ENCODE measurements around the gene PMFBP1.

Gene PMFBP1

DNA sequence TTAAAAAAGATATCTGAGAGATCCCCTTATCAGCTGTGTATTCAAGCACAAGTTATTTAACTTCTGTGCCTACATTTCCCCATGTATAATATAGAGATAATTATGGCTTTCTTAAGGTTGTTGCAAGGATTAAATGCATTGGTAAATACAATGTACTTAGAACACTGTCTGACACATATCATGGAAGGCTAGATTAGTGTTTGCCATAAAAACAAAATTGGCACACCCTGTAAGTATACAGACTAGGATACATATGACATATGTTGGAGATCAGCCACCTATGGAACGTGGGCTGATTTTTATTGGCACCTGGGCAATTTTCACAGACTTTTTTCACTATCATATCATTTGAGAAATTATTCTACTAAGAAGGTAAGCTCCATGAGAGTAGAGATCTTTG lies 2.2 kb downstream of the PMFBP1 start:
- DNase-seq = no peak
- TF ChIP-seq GATA1 (IDR thresholded peaks at IDR 0.05; ENCODE audit: low read depth, low read length) (no peak), POLR2A (IDR thresholded peaks at IDR 0.05; ENCODE audit: low read length) (no peak)

DNA sequence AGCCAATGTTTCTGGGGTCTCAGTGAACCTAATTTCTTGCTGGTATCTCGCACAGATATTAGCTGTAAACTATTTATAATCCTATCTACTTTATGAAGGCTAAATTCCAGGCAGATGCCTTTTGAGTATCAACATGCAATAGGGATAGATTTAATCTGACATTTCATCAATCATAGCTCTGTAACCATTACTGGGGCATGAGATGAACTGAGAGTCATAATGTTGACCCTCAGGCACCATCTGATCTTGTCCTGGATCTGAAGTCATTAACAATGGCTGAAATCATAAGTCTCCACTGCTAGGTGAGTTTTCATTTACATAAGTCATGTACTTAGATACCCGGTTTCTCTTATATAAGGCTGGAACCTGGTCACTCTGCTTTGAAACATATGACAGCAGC lies 3.6 kb downstream of the PMFBP1 start:
- TF ChIP-seq GATA1 (IDR thresholded peaks at IDR 0.05; ENCODE audit: low read depth, low read length) = no peak
- TF ChIP-seq POLR2A (IDR thresholded peaks at IDR 0.05; ENCODE audit: low read length) = no peak
- DNase-seq = no peak

DNA sequence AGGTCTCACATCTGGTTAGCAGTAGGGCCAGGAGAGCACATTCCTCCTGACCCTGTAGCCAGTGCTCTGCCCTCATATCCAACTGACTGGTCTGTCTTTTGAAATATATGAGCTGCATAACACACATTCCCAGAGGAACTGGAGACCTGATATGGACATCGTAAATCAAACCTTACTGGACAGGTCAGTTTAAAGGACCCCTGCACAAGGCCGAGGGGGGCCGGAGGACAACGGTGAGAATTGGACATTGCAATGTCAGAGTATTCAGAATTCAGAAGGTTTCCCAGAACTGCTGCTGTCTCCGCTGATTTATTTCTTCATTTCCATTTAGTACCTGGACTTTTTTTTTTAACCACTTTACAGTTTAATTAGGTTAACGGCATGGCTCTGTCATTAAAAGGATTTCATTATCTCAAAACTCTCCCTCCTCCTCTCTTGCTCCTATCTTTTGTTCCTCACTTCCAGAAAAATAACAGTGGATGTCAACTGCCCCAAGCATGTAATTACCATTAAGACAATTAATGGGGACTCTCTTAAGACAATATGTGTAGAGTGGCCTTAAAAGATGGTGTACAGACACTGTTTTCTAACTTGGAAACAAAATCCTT lies 4.9 kb downstream of the PMFBP1 start:
- TF ChIP-seq GATA1 (IDR thresholded peaks at IDR 0.05; ENCODE audit: low read depth, low read length) (no peak), POLR2A (IDR thresholded peaks at IDR 0.05; ENCODE audit: low read length) (no peak)
- DNase-seq = no peak

DNA sequence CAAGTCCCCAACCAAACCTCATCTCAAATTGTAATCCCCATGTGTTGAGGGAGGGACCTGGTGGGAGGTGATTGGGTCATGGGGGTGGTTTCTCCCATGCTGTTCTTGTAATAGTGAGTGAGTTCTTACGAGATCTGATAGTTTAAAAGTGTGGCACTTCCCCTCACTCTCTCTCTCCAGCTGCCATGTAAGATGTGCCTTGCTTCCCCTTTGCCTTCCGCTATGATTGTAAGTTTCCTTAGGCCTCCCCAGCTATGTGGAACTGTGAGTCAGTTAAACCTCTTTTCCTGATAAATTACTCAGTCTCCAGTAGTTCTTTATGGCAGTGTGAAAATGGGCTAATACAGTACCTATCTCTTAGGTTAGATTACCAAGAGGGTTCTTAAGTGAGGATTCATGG lies 5.8 kb downstream of the PMFBP1 start:
- DNase-seq = no peak
- TF ChIP-seq POLR2A (IDR thresholded peaks at IDR 0.05; ENCODE audit: low read length) = no peak
- TF ChIP-seq GATA1 (IDR thresholded peaks at IDR 0.05; ENCODE audit: low read depth, low read length) = no peak

DNA sequence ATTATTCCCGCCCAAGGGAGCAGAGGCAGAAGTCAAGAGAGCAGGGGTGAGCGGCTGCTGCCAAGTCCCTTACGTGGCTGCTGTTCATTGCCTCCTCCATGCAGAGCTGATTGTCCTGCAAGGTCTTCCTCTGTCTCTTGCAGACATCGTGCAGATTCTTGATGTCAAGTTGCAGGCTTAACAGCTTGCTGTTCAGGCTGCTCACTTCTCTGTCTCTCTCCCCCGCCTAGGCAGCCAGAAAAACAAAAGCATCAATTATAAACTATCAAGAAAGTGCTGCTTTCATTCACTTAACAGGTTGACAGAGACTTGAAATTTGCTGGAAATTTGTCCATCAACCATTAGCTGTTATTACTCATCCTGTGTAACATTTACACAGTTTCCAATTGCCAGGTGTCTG lies 7.3 kb downstream of the PMFBP1 start:
- TF ChIP-seq GATA1 (IDR thresholded peaks at IDR 0.05; ENCODE audit: low read depth, low read length) (no peak), POLR2A (IDR thresholded peaks at IDR 0.05; ENCODE audit: low read length) (no peak)
- no peak for DNase-seq

DNA sequence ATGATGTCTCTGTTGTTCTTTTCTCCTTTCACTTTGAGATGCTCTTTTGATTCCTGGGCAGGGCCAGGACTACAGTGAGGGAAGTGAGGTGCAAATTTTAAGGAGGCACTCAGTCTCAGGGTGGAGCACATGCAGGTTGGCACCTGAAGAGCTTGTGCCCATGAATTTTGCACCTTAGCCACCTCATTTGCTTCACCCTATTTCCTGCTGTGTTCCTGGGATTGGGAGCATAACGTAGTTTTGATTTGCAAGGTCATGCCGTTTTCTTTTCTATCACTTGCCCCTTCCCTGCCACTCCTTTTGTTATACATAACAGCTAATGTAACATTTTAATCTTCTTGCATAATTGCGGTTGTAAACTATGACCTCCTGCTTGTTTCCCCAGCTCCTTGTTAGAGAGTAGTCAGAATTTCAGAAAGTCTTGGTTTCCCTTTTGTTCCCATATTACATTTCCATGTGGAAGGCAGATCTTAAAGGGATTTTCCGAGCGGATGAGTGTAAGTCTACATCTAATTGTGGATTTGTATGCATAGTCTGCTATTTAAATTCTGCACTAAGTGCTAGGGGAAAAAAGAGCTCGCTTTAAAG lies 9.8 kb downstream of the PMFBP1 start:
- TF ChIP-seq POLR2A (IDR thresholded peaks at IDR 0.05; ENCODE audit: low read length) (no peak), GATA1 (IDR thresholded peaks at IDR 0.05; ENCODE audit: low read depth, low read length) (no peak)

DNA sequence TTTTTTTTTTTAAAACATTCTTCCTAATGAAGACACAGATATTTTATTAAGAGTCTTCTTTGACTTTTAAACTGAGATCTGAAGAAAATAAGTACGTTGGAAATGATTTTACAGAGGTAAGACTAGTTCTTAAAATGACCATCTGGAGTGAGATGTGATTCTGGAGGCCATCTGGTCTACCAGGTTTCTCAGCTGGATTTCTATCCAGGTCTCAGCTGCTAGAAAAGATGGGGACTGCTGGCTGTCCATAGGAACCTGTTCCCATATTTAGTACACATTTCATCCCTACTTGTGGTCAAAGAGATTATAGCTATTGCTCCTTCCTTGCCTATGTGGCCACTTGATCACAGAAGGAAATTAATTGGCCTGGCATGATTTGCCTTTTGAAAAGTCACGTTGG lies 12.2 kb downstream of the PMFBP1 start:
- TF ChIP-seq GATA1 (IDR thresholded peaks at IDR 0.05; ENCODE audit: low read depth, low read length) (no peak), POLR2A (IDR thresholded peaks at IDR 0.05; ENCODE audit: low read length) (no peak)
- no peak for DNase-seq

More for the DNA sequence above, 9.8 kb downstream of the PMFBP1 start:
- no peak for DNase-seq

DNA sequence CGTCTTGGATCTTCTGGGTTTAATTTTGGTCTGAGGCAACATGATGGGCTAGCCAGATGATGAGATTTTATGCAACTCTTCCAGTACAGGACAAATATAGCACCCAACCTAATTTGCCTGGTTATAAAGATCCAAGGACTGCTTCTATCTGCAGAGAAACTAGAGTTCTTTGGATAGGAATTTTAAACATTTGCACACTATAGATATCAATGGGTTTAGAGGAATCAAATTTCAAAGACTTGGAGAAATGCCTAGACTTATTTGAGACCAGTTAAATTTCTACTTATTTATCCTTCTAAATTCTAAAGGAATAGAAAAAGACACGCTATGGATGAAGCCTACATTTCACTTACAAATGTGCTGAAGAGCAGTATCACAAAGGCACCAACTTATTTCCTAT lies 12.6 kb downstream of the PMFBP1 start:
- DNase-seq = no peak

DNA sequence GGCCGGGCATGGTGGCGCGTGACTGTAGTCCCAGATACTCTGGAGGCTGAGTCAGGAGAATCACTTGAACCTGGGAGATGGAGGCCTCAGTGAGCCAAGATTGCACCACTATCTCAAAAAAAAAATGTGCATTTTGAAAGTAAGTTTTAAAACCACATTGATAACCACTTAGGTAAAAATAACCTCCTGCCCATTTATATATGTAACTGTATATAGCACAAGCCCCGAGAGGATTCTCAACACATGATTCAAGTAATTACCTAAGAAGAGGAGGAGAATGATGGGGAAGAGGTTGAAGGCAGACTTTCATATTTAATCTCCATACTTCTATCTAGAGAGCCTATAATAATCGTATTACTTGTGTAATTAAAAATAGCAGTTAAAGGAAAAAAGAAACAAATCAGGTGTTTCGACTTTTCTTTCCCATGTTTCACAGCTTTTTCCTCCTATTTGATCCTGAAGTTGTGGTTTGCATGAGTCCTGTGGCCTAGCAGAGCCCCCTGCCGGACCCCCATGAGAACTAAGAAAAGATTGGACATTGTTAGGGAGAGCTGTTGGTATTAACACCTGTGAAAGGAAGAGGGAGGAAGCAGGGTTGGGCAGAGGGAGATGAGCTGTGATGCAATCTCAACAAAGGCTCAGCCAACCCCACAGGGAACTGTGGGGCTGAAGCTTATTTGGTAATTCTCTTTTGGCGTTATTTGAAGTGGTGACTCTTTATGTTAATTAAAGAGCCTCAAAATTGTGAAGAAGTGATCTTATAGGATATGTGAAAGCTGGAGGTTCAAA lies 22.1 kb downstream of the PMFBP1 start:
- TF ChIP-seq GATA1 (IDR thresholded peaks at IDR 0.05; ENCODE audit: low read depth, low read length) = no peak
- no peak for TF ChIP-seq POLR2A (IDR thresholded peaks at IDR 0.05; ENCODE audit: low read length)
- DNase-seq = no peak

More for the DNA sequence above, 12.6 kb downstream of the PMFBP1 start:
- TF ChIP-seq POLR2A (IDR thresholded peaks at IDR 0.05; ENCODE audit: low read length) = no peak
- TF ChIP-seq GATA1 (IDR thresholded peaks at IDR 0.05; ENCODE audit: low read depth, low read length) = no peak

DNA sequence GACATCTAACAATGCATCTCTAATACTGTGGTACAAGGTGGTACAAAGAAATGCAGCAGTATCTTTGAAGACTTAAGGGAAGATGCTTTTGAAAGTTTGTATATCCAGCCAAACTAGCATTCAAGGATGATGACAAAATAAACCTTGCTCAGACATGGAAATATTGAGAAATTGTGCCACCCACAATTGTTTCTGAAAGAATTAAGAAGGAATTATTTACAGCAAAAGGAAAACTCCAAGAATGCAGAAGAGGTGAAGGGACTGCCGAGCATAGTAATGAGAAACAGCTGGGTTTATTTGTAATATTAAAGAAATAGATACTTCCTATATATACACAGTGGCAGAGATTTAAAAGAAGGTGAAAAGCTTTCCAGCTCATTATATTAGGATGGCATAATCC lies 29.5 kb downstream of the PMFBP1 start:
- TF ChIP-seq POLR2A (IDR thresholded peaks at IDR 0.05; ENCODE audit: low read length) (no peak), GATA1 (IDR thresholded peaks at IDR 0.05; ENCODE audit: low read depth, low read length) (no peak)
- DNase-seq = no peak

DNA sequence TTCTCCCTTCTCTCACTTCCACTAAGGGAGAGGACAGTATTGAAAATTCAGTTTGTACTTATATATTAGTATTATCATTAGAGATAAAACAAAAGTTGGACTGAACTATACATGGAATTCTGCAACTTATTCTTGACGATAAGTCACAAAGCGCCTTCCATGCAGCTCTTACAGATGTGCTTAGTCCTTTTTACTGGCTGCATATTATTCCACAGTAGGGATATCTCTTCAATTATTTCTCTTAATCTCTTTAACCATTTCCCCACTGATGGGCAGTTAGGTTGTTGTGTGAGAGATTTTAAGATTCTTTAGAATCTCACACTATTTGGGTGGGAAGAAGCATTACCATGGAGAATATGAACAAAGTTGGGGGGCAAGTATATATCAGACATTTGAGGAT lies 32.0 kb downstream of the PMFBP1 start:
- TF ChIP-seq POLR2A (IDR thresholded peaks at IDR 0.05; ENCODE audit: low read length) = no peak
- TF ChIP-seq GATA1 (IDR thresholded peaks at IDR 0.05; ENCODE audit: low read depth, low read length) = no peak
- DNase-seq = no peak

DNA sequence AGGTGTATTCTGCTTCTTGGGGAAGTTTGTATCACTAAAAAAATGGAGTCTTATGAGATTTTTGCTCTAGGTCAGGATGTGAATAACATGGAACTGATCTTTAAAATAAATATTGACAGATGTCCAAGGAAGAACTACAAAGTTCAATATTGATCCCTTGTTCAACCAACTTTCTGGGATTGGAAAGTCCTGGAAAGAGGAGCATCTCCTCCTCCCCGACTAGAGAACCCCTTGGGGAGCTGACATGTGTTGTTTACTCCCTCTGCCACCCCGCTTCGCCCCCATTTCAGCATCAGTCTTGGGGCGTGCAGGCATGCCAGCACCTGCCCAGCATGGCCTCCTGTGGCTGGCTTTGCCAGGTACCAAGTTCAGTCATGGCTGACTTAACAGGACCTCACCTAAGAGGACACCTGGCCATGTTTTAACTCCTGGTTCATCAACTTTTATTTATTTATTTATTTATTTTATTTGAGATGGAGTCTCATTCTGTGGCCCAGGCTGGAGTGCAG lies 33.8 kb downstream of the PMFBP1 start:
- no peak for DNase-seq
- TF ChIP-seq POLR2A (IDR thresholded peaks at IDR 0.05; ENCODE audit: low read length) = no peak
- TF ChIP-seq GATA1 (IDR thresholded peaks at IDR 0.05; ENCODE audit: low read depth, low read length) = no peak

DNA sequence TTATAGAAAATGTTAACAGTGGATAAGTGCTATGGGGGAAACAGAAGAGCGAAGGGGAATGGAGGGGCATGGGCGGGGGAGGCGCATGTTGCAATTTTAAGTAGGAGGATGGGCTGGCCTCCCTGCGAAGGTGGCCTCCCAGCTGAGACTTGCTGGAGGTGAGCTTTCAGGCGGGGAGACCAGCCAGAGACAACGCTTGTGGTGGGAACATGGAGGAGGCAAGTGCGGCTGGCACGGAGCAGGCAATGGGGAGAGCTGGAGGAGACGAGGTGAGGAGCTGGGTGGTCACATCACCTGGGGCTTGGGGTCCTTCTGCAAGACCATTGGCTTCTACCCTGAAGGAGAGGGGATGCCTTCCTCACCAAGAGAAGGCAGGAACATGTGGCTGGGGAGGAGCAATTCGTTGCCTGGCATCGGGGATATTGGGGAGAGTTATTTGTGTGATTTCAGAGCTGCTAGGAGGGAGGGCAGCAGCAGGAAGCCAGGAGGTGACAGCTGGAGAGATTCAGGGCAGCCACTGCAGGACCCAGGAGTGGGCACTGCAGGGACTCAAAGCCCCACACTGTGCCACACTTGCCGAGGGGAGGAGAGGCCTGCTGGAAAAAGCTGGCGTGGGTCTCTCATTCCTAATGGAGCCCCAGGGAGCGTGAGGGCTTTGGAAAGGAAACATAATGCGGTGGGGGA lies 34.4 kb downstream of the PMFBP1 start:
- TF ChIP-seq POLR2A (IDR thresholded peaks at IDR 0.05; ENCODE audit: low read length) (no peak), GATA1 (IDR thresholded peaks at IDR 0.05; ENCODE audit: low read depth, low read length) (no peak)
- no peak for DNase-seq

DNA sequence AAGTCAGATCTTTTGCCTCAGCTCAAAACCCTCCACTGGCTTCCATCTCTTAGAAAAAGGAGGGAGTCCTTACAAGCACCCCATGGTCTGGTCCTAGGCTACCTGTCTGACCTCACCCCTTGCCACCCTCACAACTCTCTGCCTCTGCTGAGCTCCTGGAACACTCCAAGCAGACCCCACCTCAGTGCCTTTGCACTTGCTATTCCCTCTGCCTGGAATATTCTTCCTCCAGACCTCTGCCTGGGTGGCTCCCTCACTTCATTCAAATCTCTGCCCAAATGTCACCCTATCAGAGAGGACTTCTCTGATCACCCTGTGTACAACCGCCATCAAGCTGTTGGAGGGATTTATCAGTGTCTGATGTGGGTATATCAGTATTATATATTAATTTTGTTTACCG lies 37.4 kb downstream of the PMFBP1 start:
- no peak for TF ChIP-seq GATA1 (IDR thresholded peaks at IDR 0.05; ENCODE audit: low read depth, low read length)
- no peak for TF ChIP-seq POLR2A (IDR thresholded peaks at IDR 0.05; ENCODE audit: low read length)
- no peak for DNase-seq

All from erythroblast (primary cell).